H1 (cell line): Measurements from ENCODE around the gene CPNE4. TPM values are rescaled to one million over a fixed set of nuclear protein-coding genes. Genes with fewer than 3 reads are reported as not detected.

Source experiments
- CTCF ChIA-PET: fragments of 300-600 bp; sonication (Branson Sonifier 250); formaldehyde crosslinking; loops from one replicate; lab custom pipeline; 2021; ENCODE audit not compliant: partially characterized antibody; lab: Charles Lee
- POLR2A ChIA-PET: fragments of 300-600 bp; sonication (Branson Sonifier 250); formaldehyde crosslinking; loops from one replicate; lab custom pipeline; 2021; ENCODE audit warnings: inconsistent platforms; ENCODE audit not compliant: partially characterized antibody; lab: Charles Lee
- DNase-seq, 2 experiments: peaks; one replicate each; pipeline versions ENCODE4 v3.0.0 to v3.0.0-alpha.2; 2010 to 2022; ENCODE audit warnings: low spot score in 2 of 2, low read depth in 1 of 2, mixed read lengths in 1 of 2
- FAIRE-seq: peaks from 2 replicates; lab custom pipeline; 2011; peaks lifted over from hg19 to GRCh38; lab: Jason Lieb, UNC
- H2AFZ ChIP-seq: 2 replicates; pipeline ENCODE4 v1.8.1; 2012; ENCODE audit warnings: low read length, inconsistent platforms
- H2AK5ac ChIP-seq: 2 replicates; pipeline ENCODE4 v1.6.1; 2013; ENCODE audit warnings: low read depth, low read length
- H2BK120ac ChIP-seq: replicated peaks from 2 replicates; pipeline ENCODE3; 2013; ENCODE audit warnings: low read depth, low read length, inconsistent platforms
- H2BK12ac ChIP-seq: 2 replicates; pipeline ENCODE4 v1.6.1; 2013; ENCODE audit warnings: low read depth, low read length
- H2BK15ac ChIP-seq: 2 replicates; pipeline ENCODE4 v1.6.1; 2013; ENCODE audit warnings: low read length
- H2BK20ac ChIP-seq: 2 replicates; pipeline ENCODE4 v1.6.1; 2013; ENCODE audit warnings: low read length
- H2BK5ac ChIP-seq: 2 replicates; pipeline ENCODE4 v1.6.1; 2013; ENCODE audit warnings: low read depth, low read length
- H3K14ac ChIP-seq: 2 replicates; pipeline ENCODE4 v1.6.1; 2013; ENCODE audit warnings: inconsistent platforms; ENCODE audit not compliant: insufficient read length
- H3K18ac ChIP-seq: 2 replicates; pipeline ENCODE4 v1.6.1; 2013; ENCODE audit warnings: low read length; ENCODE audit errors: extremely low read depth
- H3K23ac ChIP-seq: 2 replicates; pipeline ENCODE4 v1.6.1; 2013; ENCODE audit warnings: inconsistent platforms; ENCODE audit not compliant: insufficient read length
- H3K23me2 ChIP-seq: 2 replicates; pipeline ENCODE4 v1.6.1; 2013; ENCODE audit warnings: low read depth, low read length
- H3K27ac ChIP-seq: 2 replicates; pipeline ENCODE4 v1.6.1; 2011; ENCODE audit warnings: low read depth, low read length, inconsistent platforms
- H3K27me3 ChIP-seq, 4 experiments: replicated peaks in 1 of 4; 1 replicate in 1 of 4; 2 replicates in 3 of 4; pipeline versions ENCODE4 v1.6.1 to v1.8.1; 2011 to 2013; ENCODE audit warnings: low read length in 3 of 4, mild to moderate bottlenecking in 3 of 4, inconsistent platforms in 2 of 4, mixed read lengths in 2 of 4, moderate library complexity in 1 of 4; ENCODE audit not compliant: control insufficient read depth in 3 of 4, insufficient read depth in 3 of 4; ENCODE audit errors: extremely low read depth in 1 of 4
- H3K36me3 ChIP-seq, 4 experiments: 2 replicates each; pipeline versions ENCODE4 v1.6.1 to v1.8.1; 2011 to 2013; ENCODE audit warnings: mild to moderate bottlenecking in 4 of 4, low read length in 3 of 4, moderate library complexity in 2 of 4, control low read depth in 1 of 4, inconsistent platforms in 1 of 4; ENCODE audit not compliant: insufficient read depth in 4 of 4, control insufficient read depth in 2 of 4
- H3K4ac ChIP-seq: replicated peaks from 2 replicates; pipeline ENCODE3; 2013; ENCODE audit warnings: low read length, low read depth, mixed read lengths, inconsistent platforms; ENCODE audit not compliant: insufficient read length
- H3K4me1 ChIP-seq, 4 experiments: replicated peaks in 1 of 4; 1 replicate in 1 of 4; 2 replicates in 3 of 4; pipeline versions ENCODE4 v1.6.1 to v1.8.1; 2011 to 2013; ENCODE audit warnings: low read length in 3 of 4, inconsistent platforms in 2 of 4, mixed read lengths in 1 of 4; ENCODE audit not compliant: insufficient read depth in 4 of 4, control insufficient read depth in 3 of 4
- H3K4me2 ChIP-seq, 2 experiments: 2 replicates each; pipeline versions ENCODE4 v1.6.1 to v1.8.1; 2011 to 2013; ENCODE audit warnings: low read depth in 2 of 2, low read length in 2 of 2, control low read depth in 1 of 2, inconsistent platforms in 1 of 2, mild to moderate bottlenecking in 1 of 2; ENCODE audit not compliant: insufficient read depth in 1 of 2
- H3K4me3 ChIP-seq, 4 experiments: fragments of 200-600, 300-600 bp in 1 of 4; sonication (generic), shearing (Covaris generic), sonication (Bioruptor Twin) in 1 of 4; 2 replicates each; pipeline versions ENCODE4 v1.5.1 to v1.8.1; 2011 to 2016; ENCODE audit warnings: low read length in 4 of 4, low read depth in 3 of 4, control low read depth in 2 of 4, inconsistent platforms in 2 of 4, mild to moderate bottlenecking in 2 of 4, mixed read lengths in 1 of 4, moderate library complexity in 1 of 4; ENCODE audit not compliant: insufficient read depth in 2 of 4; ENCODE audit errors: extremely low read depth in 1 of 4
- H3K56ac ChIP-seq: replicated peaks from 2 replicates; pipeline ENCODE3; 2013; ENCODE audit warnings: low read depth, mild to moderate bottlenecking, mixed read lengths, low read length, inconsistent platforms; ENCODE audit not compliant: insufficient read length
- H3K79me1 ChIP-seq: 2 replicates; pipeline ENCODE4 v1.6.1; 2013; ENCODE audit warnings: low read depth, low read length, control low read depth
- H3K79me2 ChIP-seq, 2 experiments: 2 replicates each; pipeline versions ENCODE4 v1.6.1 to v1.8.1; 2012 to 2013; ENCODE audit warnings: low read length in 2 of 2, mild to moderate bottlenecking in 2 of 2, inconsistent platforms in 1 of 2; ENCODE audit not compliant: insufficient read depth in 2 of 2, control insufficient read depth in 1 of 2
- H3K9ac ChIP-seq, 4 experiments: replicated peaks in 1 of 4; 1 replicate in 1 of 4; 2 replicates in 3 of 4; pipeline versions ENCODE4 v1.6.1 to v1.8.1; 2011 to 2013; ENCODE audit warnings: low read depth in 3 of 4, low read length in 3 of 4, control low read depth in 2 of 4, mild to moderate bottlenecking in 2 of 4, moderate library complexity in 2 of 4, inconsistent platforms in 1 of 4; ENCODE audit errors: extremely low read depth in 1 of 4
- H3K9me3 ChIP-seq, 2 experiments: 2 replicates each; pipeline versions ENCODE4 v1.6.1 to v1.8.1; 2012 to 2013; ENCODE audit warnings: mild to moderate bottlenecking in 2 of 2, moderate library complexity in 2 of 2, control low read depth in 1 of 2, inconsistent platforms in 1 of 2, low read depth in 1 of 2, low read length in 1 of 2, mixed read lengths in 1 of 2; ENCODE audit not compliant: insufficient read depth in 2 of 2
- H4K20me1 ChIP-seq, 2 experiments: replicated peaks in 1 of 2; 2 replicates each; pipeline versions ENCODE3 to v1.8.1; 2011 to 2013; ENCODE audit warnings: inconsistent platforms in 2 of 2, low read length in 2 of 2, mild to moderate bottlenecking in 1 of 2; ENCODE audit not compliant: insufficient read depth in 2 of 2, control insufficient read depth in 1 of 2
- H4K5ac ChIP-seq: 2 replicates; pipeline ENCODE4 v1.6.1; 2013; ENCODE audit warnings: low read length, low read depth, mixed read lengths, inconsistent platforms; ENCODE audit not compliant: insufficient read length
- H4K8ac ChIP-seq: 2 replicates; pipeline ENCODE4 v1.8.0; 2013; ENCODE audit warnings: mild to moderate bottlenecking, moderate library complexity, low read length, inconsistent platforms; ENCODE audit not compliant: insufficient read depth; ENCODE audit errors: extremely low read depth
- H4K91ac ChIP-seq: replicated peaks from 2 replicates; pipeline ENCODE3; 2013; ENCODE audit warnings: low read length, mixed read lengths, inconsistent platforms; ENCODE audit not compliant: insufficient read length
- CREB1 ChIP-seq: IDR thresholded peaks from 2 replicates; pipeline ENCODE4 v1.6.1; 2012; ENCODE audit warnings: inconsistent platforms
- TAF7 ChIP-seq: optimal IDR thresholded peaks from 2 replicates; pipeline ENCODE3; 2011; ENCODE audit warnings: low read depth, mild to moderate bottlenecking, inconsistent platforms, low read length, moderate library complexity, borderline replicate concordance
- WGBS, 2 experiments: shearing (Covaris generic) in 1 of 2; methylation state at CpG; one replicate each; pipeline versions ENCODE4 v1.1.6 to v1.1.7; 2013 to 2015; ENCODE audit warnings: low lambda C conversion rate in 2 of 2, mixed read lengths in 2 of 2, inconsistent platforms in 1 of 2, low coverage in 1 of 2, missing lambda C conversion rate in 1 of 2; ENCODE audit not compliant: insufficient replicate concordance in 2 of 2, insufficient coverage in 1 of 2, insufficient read length in 1 of 2; ENCODE audit errors: extremely low coverage in 1 of 2, missing lambda C conversion rate in 1 of 2; 5-methylcytosine and 5-hydroxymethylcytosine counted together
- polyA plus RNA-seq, 7 experiments: library from polyadenylated mRNA; depleted of rRNA in 3 of 7; stranded (reverse) in 5 of 7; unstranded in 2 of 7; fragments of >200 nt in 5 of 7; fragments of 200-250 nt in 2 of 7; gene quantifications; 1 replicate in 5 of 7; 2 replicates in 1 of 7; 4 replicates in 1 of 7; pipeline versions ENCODE4 v1.2.1 to v1.2.3, GENCODE V29; 2011 to 2013; ENCODE audit warnings: missing spikeins in 2 of 7, mixed read lengths in 2 of 7
- total RNA-seq: library from RNA; stranded (reverse); fragmentation: NEBNext Ultra II Directional; extraction: Animal tissue kit (Norgen Biotek cat#: 25700); gene quantifications from 2 replicates; pipeline ENCODE4 v1.2.1, GENCODE V29; 2021

CPNE4 gene
- total and polyA plus RNA-seq, 2 of the 8 experiments (the other 6 are each of a cell fraction or from before 2014, with no cell fraction given) = 0.82 to 3.8 TPM

GRCh38 chr3:131622726-131623125 lies 412.1 kb downstream of the CPNE4 start:
- no peak overlapping the region for H4K5ac ChIP-seq
- no peaks in the 10 kb centered on the region; the same call in 1 of the 2 replicates for H3K23me2 ChIP-seq
- H3K18ac ChIP-seq = no peak overlapping the region
- H2AK5ac ChIP-seq = no peak overlapping the region
- ChIA-PET POLR2A (no interaction called here), CTCF (interaction anchor here (1.1 kb wide), 1 partner anchor 50 kb away, joined by 3 read pairs; no protein-coding TSS in a partner anchor)
- no peak overlapping the region for H2BK120ac ChIP-seq
- H3K36me3 ChIP-seq = no peaks in the 10 kb centered on the region
- H3K23ac ChIP-seq = no peak overlapping the region
- no peaks in the 10 kb centered on the region for H3K79me1 ChIP-seq
- no peak overlapping the region for H3K27ac ChIP-seq
- H3K4me1 ChIP-seq = peaks cover 0 to 2% (median 0%) of the 10 kb centered on the region in 4 experiments; a peak in 2 of 7 replicates
- no peak overlapping the region for H2BK15ac ChIP-seq
- no peak overlapping the region for H2BK5ac ChIP-seq
- DNase-seq (no peak), FAIRE-seq (no peak)
- H3K56ac ChIP-seq = no peak overlapping the region
- H3K79me2 ChIP-seq = no peaks in the 10 kb centered on the region
- H3K14ac ChIP-seq = no peak overlapping the region
- no peak overlapping the region for H2AFZ ChIP-seq
- no peak overlapping the region for H3K4me3 ChIP-seq
- H3K27me3 ChIP-seq = peaks cover 0 to 1% (median 0%) of the 10 kb centered on the region in 4 experiments; a peak in 1 of 7 replicates
- no peak overlapping the region for H3K9ac ChIP-seq
- WGBS, 2 experiments = 87% methylated on average over 5 of the region's 5 CpGs; no CpG with 5 or more reads in 1 of the 2 experiments
- H3K9me3 ChIP-seq = no peaks in the 10 kb centered on the region
- H4K91ac ChIP-seq = no peak overlapping the region
- H2BK12ac ChIP-seq = no peak overlapping the region
- H2BK20ac ChIP-seq = no peak overlapping the region
- H4K8ac ChIP-seq = no peak overlapping the region
- H4K20me1 ChIP-seq = no peaks in the 10 kb centered on the region
- no peak overlapping the region for H3K4me2 ChIP-seq
- no peak overlapping the region for H3K4ac ChIP-seq
- TF ChIP-seq CREB1 = no peak
- no peak for TF ChIP-seq TAF7
